Measurements from ENCODE around the gene FXYD7. TPM values are rescaled to one million over a fixed set of nuclear protein-coding genes. Genes with fewer than 3 reads are reported as not detected.

Gene FXYD7
- total and polyA plus RNA-seq, 9 of the 15 experiments (the other 6 are each of a cell fraction or from before 2014, with no cell fraction given) = 0.10 to 0.80 (median 0.31) TPM; not detected in 3

DNA sequence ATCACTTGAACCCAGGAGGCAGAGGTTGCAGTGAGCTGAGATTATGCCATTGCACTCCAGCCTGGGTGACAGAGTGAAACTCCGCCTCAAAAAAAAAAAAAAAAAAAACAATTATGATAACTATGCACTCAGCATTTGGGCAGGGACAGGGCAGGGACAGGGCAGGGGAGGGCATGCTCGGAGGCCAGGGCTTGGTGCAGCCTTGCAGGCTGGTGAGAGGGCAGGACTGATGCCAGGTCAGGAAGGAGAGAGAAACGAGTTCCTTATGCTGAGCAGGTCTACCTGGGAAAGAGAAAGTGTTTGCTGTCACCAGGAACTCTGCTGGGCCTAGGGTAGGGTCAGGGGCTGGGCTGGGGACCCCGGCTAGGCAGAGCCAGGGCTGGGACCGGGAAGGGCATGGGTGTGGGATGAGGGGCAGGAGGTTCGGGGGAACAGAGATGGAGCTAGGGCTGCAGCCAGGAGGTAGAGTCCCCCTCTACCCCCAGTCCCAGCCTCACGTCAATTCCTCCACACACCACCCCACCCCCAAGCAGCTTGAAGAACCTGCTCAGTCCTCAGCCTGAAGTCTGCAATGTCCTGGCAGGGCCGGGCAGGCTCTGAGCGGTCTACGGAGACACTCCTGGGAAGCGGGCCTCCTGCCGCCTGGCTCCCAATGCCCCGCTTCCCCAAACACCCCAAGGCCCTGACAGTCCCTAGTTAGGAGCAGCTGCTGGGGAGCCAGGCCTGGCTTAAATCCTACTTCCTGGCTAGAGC is 24.6 kb upstream of the FXYD7 start (continued):
- no peak for TF ChIP-seq MGA (IDR thresholded peaks at IDR 0.05)
- no peak for TF ChIP-seq TGIF2 (CRISPR knock-in tag; IDR thresholded peaks at IDR 0.05)
- no peak for TF ChIP-seq JUND (IDR thresholded peaks at IDR 0.05; ENCODE audit: borderline replicate concordance, low read depth, low read length)
- TF ChIP-seq JUND (tag; IDR thresholded peaks at IDR 0.05; ENCODE audit: borderline replicate concordance, low read depth, low read length) = no peak
